ENCODE data around the gene BRINP3. TPM values are rescaled to one million over a fixed set of nuclear protein-coding genes. Genes with fewer than 3 reads are reported as not detected.

BRINP3 gene
- total RNA-seq, 1 donor, result not detected

DNA sequence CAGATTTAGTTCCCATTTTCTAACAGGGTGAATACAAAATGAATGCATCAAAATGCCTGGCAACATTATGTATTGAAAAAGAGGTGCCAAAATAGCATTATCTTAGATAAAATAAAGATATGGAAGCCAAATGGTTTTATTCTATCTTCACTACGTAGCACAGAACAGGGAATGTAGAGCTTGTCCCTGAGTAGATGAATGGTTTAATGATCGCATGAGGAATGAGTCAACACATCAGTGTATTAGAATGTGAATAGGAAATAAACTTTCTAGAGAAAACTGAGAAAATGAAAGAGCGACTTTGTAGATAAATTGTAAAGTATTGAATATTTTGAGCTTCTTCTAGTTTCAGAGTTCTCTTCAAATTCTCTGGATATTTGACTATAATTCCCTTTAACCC, 74.3 kb downstream of the BRINP3 start:
- Histone ChIP-seq H3K9me3 (ENCODE audit: low read depth, low read length) (peaks cover 5% of the 10 kb centered on the region), H3K27me3 (ENCODE audit: insufficient read depth, low read length) (no peaks in the 10 kb centered on the region), H3K4me1 (ENCODE audit: insufficient read depth, low read length) (no peaks in the 10 kb centered on the region), H3K4me3 (ENCODE audit: low read length) (no peak overlapping the region)

DNA sequence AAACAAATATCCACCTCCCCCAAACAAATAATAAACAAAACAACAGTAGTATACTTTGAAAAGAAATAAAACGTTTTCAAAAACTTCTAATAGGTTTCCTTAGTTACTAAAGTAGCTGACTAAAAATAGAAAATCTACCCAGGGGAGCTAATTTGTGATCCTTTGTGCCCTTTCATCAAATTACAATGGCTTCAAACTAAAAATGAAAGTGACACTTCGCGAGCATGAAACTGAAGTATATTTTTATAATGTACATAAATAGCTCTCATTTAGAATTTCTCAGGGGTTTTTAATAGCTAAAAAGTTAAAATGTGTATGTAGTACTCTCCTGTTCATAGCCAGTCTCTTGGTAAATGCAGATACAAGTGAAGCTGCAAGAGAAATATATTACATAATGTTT, 78.4 kb downstream of the BRINP3 start:
- Histone ChIP-seq H3K4me3 (ENCODE audit: low read length) (no peak overlapping the region), H3K9me3 (ENCODE audit: low read depth, low read length) (peaks cover 5% of the 10 kb centered on the region), H3K27me3 (ENCODE audit: insufficient read depth, low read length) (no peaks in the 10 kb centered on the region), H3K4me1 (ENCODE audit: insufficient read depth, low read length) (no peaks in the 10 kb centered on the region)

DNA sequence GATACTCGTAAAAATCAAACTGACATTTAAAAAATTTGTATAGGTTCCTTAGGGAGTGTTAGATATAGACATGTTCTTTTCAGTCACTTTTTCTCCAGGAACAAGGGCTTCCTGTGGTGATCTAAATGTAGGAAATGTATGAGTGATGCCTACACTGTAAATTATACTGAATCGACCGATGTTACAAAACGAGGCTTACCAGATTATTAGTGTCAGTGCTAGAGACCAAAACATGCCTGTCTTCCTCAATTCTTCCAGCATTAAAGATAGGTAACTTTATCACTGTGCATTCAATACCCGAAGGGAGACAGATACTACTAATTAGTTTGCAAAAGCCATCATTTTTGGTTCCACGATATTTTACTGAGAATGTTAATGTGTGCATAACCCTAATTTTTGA, 86.1 kb downstream of the BRINP3 start:
- Histone ChIP-seq H3K4me1 (ENCODE audit: insufficient read depth, low read length) (no peaks in the 10 kb centered on the region), H3K27me3 (ENCODE audit: insufficient read depth, low read length) (no peaks in the 10 kb centered on the region), H3K9me3 (ENCODE audit: low read depth, low read length) (no peaks in the 10 kb centered on the region), H3K4me3 (ENCODE audit: low read length) (no peak overlapping the region)

DNA sequence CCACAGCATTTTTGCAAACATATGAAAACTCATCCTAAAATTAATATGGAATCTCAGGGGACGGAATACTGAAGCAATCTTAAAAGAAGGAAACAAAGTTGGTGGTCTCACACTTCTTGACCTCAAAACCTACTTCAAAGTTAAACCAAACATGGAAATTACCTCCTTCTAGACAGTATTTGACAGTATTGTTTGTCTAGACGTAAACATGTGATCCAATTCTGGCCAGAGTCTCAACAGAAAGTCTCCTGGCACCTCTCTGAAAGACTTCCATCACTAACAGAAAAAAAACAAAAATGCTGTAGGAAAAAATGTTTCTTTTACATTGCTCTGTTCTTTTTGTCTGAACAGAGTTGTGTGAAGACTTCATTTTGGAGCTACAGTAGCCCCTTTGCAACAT, 99.7 kb downstream of the BRINP3 start:
- no peaks in the 10 kb centered on the region for H3K9me3 ChIP-seq (ENCODE audit: low read depth, low read length)
- H3K4me3 ChIP-seq (ENCODE audit: low read length), result no peak overlapping the region
- H3K4me1 ChIP-seq (ENCODE audit: insufficient read depth, low read length), result no peaks in the 10 kb centered on the region
- H3K27me3 ChIP-seq (ENCODE audit: insufficient read depth, low read length), result no peaks in the 10 kb centered on the region

DNA sequence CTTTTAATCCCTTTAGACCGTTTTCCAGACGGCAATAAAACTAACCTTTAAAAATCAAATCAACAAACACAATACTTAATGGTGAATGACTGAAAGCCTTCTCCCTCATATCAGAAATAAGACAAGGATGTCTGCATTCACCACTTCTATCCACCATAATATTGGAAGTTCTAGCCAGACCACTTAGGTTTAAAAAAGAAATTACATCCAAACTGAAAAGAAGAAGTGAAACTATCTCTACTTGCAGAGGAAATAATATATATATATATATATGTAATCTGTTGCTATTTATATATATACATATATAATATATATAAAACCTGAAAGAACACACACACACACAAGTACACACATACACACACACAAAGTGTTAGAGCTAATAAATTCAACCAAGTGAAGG, 100.4 kb downstream of the BRINP3 start:
- H3K4me3 ChIP-seq (ENCODE audit: low read length), result no peak overlapping the region

DNA sequence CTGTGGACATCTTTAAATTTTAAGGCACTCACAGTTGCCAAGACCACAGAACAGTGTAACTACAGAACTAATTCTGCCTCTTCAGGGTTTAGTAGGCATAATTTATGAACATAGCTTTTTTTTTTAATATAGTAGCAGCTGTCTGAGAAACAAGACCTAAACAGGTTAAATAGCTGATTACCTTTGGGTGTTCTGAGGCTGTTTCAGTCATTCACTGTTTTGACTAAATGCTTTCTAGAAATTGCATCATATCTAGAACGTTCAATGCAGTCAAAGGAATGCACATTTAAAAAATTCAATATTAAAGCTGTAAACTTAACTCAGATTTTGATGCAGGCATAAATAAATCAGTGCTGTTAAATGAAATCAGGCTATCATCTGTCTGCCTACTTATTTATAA, 101.6 kb downstream of the BRINP3 start:
- no peak overlapping the region for H3K4me3 ChIP-seq (ENCODE audit: low read length)
- H3K4me1 ChIP-seq (ENCODE audit: insufficient read depth, low read length), result no peaks in the 10 kb centered on the region
- H3K9me3 ChIP-seq (ENCODE audit: low read depth, low read length), result no peaks in the 10 kb centered on the region

More for the DNA sequence above, 100.4 kb downstream of the BRINP3 start:
- H3K9me3 ChIP-seq (ENCODE audit: low read depth, low read length), result no peaks in the 10 kb centered on the region
- H3K27me3 ChIP-seq (ENCODE audit: insufficient read depth, low read length), result no peaks in the 10 kb centered on the region
- no peaks in the 10 kb centered on the region for H3K4me1 ChIP-seq (ENCODE audit: insufficient read depth, low read length)

DNA sequence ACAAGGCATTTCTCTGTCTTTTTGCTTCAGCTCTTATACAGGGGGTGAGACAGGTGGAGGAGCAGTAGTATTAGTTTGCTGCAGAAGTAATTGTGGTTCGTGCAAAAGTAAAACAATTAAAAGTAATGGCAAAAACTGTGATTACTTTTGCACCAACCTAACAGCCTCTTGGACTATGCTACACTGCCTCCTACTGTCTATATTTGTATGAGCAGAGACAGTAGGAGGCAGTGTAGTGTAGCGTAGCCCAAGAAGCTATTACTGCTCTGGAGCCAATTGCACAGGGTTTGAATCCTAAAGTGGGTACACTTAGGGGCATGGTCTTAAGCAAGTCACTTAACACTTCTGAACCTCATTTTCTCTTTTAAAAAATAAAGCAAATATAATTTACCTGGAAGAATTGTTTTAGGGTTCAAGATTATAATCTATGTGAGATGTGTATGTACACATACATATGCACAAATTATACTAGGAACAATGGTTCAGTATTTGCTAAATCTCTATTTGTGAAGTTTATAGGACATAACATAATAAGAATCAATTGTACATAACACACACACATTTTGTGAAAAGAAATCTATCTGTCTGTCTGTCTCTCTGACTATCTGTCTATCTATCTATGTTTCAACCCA, 103.8 kb downstream of the BRINP3 start:
- no peak overlapping the region for H3K4me3 ChIP-seq (ENCODE audit: low read length)
- no peaks in the 10 kb centered on the region for H3K27me3 ChIP-seq (ENCODE audit: insufficient read depth, low read length)
- H3K9me3 ChIP-seq (ENCODE audit: low read depth, low read length), result no peaks in the 10 kb centered on the region
- H3K4me1 ChIP-seq (ENCODE audit: insufficient read depth, low read length), result no peaks in the 10 kb centered on the region

More for the DNA sequence above, 101.6 kb downstream of the BRINP3 start:
- no peaks in the 10 kb centered on the region for H3K27me3 ChIP-seq (ENCODE audit: insufficient read depth, low read length)

DNA sequence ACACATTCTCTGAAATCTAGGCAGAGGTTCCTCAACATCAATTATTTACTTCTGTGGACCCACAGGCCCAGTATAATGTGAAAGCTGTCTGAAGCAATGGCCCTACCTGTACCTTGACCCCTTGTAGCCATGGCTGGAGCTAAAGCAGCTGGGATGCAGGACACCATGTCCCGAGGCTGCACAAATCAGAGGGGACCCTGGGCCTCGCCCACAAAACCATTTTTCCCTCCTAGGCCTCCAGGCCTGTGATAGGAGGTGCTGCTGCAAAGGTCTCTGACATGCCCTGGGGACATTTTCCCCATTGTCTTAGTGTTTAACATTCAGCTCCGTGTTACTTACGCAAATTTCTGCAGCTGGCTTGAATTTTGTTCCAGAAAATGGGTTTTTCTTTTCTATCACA, 110.5 kb downstream of the BRINP3 start:
- no peaks in the 10 kb centered on the region for H3K27me3 ChIP-seq (ENCODE audit: insufficient read depth, low read length)
- no peak overlapping the region for H3K4me3 ChIP-seq (ENCODE audit: low read length)
- no peaks in the 10 kb centered on the region for H3K4me1 ChIP-seq (ENCODE audit: insufficient read depth, low read length)
- no peaks in the 10 kb centered on the region for H3K9me3 ChIP-seq (ENCODE audit: low read depth, low read length)

DNA sequence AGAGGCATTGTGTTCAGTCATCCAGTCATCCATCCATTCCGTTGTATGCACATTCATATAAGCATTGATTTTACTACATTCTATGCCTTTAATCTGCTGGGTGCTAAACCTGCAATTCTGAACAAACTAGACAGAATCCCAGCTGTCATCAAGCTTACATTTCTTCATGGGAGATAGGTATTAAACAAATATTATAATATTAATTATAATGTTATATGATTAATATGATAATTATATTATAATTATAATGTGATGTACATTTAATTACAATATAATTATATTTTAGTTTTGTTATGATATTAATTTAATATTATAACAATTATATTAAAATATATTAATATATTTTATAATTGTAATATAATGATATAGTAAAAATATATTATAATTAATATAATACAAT, 112.4 kb downstream of the BRINP3 start:
- H3K4me1 ChIP-seq (ENCODE audit: insufficient read depth, low read length), result no peaks in the 10 kb centered on the region
- H3K27me3 ChIP-seq (ENCODE audit: insufficient read depth, low read length), result no peaks in the 10 kb centered on the region
- H3K4me3 ChIP-seq (ENCODE audit: low read length), result no peak overlapping the region
- H3K9me3 ChIP-seq (ENCODE audit: low read depth, low read length), result no peaks in the 10 kb centered on the region

DNA sequence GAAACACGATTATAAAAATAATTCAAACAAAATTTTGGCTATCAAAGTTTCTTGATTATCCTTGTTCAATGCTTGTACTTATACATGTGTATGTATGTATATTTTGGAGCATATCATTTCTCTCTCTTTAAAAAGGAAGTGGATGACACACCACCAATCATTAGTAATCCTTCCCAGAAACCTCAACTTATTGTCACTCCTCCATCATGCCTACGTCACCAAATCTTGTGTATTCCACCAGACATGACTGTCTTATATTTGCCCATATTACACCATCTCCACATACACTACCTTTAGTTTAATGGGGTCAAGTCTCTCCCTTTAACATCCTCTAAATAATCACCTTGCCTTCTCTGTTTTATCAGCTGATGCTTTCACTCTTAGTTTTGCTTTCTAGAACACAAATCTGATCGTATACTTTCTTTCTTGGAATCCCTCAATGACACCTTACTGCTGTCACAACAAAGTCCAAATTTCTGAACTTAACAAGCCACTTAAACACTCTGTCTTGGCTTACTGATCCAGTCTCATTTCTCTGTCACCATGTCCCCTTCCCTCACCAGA, 124.0 kb downstream of the BRINP3 start:
- H3K27me3 ChIP-seq (ENCODE audit: insufficient read depth, low read length), result no peaks in the 10 kb centered on the region
- no peaks in the 10 kb centered on the region for H3K4me1 ChIP-seq (ENCODE audit: insufficient read depth, low read length)

DNA sequence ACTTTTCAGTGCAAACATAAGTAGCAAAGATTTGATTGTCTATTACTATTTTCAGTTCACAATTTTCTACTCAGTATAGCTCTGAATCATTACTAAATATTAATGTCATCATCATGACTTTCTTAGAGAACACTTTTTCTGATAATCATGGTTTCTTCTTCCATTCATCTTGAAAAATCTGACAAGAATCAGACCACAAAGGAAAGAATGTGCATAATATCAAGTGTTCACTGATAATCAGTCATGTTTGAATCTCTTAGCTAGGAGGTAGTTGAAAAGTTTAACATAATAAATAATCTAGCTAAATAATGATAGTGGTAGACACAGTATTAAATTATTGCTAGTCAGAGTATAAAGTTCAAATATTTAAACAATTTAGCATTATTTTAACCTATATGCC, 133.2 kb downstream of the BRINP3 start:
- H3K27me3 ChIP-seq (ENCODE audit: insufficient read depth, low read length), result no peaks in the 10 kb centered on the region
- no peaks in the 10 kb centered on the region for H3K4me1 ChIP-seq (ENCODE audit: insufficient read depth, low read length)
- H3K9me3 ChIP-seq (ENCODE audit: low read depth, low read length), result no peaks in the 10 kb centered on the region
- no peak overlapping the region for H3K4me3 ChIP-seq (ENCODE audit: low read length)

More for the DNA sequence above, 124.0 kb downstream of the BRINP3 start:
- H3K9me3 ChIP-seq (ENCODE audit: low read depth, low read length), result peaks cover 7% of the 10 kb centered on the region
- no peak overlapping the region for H3K4me3 ChIP-seq (ENCODE audit: low read length)

DNA sequence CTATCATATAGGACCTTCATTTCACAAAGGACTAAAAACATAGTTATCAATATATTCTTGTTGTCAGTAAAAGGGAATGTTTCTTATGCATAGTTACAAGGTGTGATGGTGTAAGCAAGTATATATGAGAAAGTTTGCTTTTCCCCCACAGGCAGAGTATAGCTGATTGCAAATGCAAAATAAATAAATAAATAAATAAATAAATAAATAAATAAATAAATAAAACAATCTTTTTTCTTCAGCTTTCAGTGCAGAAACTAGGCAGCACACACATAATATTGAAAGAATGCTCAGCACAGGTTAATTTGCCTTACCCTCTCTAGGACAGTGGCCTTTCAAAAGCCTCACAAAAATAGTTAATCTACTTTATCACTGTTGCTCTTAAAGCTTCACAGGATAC, 138.8 kb downstream of the BRINP3 start:
- Histone ChIP-seq H3K4me1 (ENCODE audit: insufficient read depth, low read length) (no peaks in the 10 kb centered on the region), H3K9me3 (ENCODE audit: low read depth, low read length) (no peaks in the 10 kb centered on the region), H3K27me3 (ENCODE audit: insufficient read depth, low read length) (no peaks in the 10 kb centered on the region)

DNA sequence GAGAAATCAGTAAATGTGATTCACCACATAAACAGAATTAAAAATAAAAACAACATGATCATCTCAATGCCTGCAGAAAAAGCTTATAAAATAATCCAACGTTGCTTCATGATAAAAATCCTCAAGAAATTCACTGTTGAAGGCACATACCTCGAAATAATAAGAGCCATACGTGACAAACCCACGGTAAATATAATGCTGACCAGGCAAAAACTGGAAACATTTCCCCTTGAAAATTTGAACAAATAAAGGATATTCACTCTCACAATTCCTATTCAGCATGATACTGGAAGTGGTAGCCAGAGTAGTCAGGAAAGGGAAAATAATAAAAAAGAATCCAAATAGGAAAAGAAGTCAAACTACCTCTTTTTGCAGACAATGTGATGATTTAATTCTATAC, 148.8 kb downstream of the BRINP3 start:
- Histone ChIP-seq H3K4me1 (ENCODE audit: insufficient read depth, low read length) (no peaks in the 10 kb centered on the region), H3K9me3 (ENCODE audit: low read depth, low read length) (peaks cover 10% of the 10 kb centered on the region), H3K4me3 (ENCODE audit: low read length) (no peak overlapping the region), H3K27me3 (ENCODE audit: insufficient read depth, low read length) (no peaks in the 10 kb centered on the region)

More for the DNA sequence above, 138.8 kb downstream of the BRINP3 start:
- no peak overlapping the region for H3K4me3 ChIP-seq (ENCODE audit: low read length)

DNA sequence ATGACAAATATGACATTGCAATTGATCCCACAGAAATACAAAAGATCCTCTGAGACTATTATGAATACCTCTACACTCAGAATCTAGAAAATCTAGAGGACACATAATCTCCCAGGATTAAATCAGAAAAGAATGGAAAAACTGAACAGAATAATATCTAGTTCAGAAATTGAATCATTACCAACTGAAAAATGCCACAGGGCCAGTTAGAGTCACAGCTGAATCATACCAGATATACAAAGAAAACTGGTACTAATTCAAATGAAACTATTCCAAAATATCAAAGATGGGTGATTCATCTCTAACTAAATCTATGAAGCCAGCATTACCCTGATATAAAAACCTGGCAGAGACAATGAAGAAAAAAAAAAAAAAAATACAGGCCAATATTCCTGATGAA, 149.3 kb downstream of the BRINP3 start:
- Histone ChIP-seq H3K4me1 (ENCODE audit: insufficient read depth, low read length) (no peaks in the 10 kb centered on the region), H3K27me3 (ENCODE audit: insufficient read depth, low read length) (no peaks in the 10 kb centered on the region), H3K4me3 (ENCODE audit: low read length) (no peak overlapping the region), H3K9me3 (ENCODE audit: low read depth, low read length) (peaks cover 10% of the 10 kb centered on the region)

DNA sequence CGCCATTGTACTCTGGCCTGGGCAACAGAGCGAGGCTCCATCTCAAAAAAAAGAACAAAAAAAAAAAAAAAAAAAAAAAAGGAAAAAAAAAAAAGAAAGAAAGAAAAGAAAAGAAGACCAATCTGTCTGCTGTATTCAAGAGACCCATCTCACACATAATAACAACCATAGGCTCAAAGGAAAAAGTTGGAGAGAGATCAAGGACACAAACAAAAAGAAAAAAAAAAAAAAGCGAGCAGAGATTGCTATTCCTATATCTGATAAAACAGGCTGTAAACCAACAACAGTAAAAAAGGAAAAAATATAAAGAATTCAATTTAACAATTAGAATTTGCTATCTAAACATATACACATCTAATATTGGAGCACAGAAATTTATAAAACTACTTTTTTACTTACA, 150.4 kb downstream of the BRINP3 start:
- Histone ChIP-seq H3K27me3 (ENCODE audit: insufficient read depth, low read length) (no peaks in the 10 kb centered on the region), H3K9me3 (ENCODE audit: low read depth, low read length) (peaks cover 10% of the 10 kb centered on the region), H3K4me3 (ENCODE audit: low read length) (no peak overlapping the region), H3K4me1 (ENCODE audit: insufficient read depth, low read length) (no peaks in the 10 kb centered on the region)

DNA sequence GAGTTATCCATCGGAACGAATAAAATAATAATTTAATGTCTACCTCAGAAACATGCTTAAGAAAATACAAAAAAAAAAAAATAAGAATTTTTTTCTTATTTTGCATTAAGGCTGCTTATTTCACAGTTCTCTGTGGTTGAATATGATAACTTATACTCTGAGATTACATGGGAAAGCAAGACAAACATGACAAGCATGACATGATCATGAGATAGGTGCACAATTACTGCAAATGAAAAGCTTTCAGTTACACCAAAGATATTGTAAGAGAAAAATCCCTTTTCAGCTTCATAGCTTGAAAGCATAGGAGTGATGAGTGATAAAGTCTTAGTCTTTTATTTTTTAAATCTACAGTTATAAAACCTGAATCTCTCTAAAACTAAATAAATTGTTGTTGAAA, 154.1 kb downstream of the BRINP3 start:
- Histone ChIP-seq H3K9me3 (ENCODE audit: low read depth, low read length) (peaks cover 6% of the 10 kb centered on the region), H3K4me3 (ENCODE audit: low read length) (no peak overlapping the region), H3K4me1 (ENCODE audit: insufficient read depth, low read length) (no peaks in the 10 kb centered on the region), H3K27me3 (ENCODE audit: insufficient read depth, low read length) (no peaks in the 10 kb centered on the region)
